ENCODE results near the gene TSC22D4.
A peak's percentile ranks its signal among the peaks of the same experiment; 100 is the strongest.

Gene TSC22D4

DNA sequence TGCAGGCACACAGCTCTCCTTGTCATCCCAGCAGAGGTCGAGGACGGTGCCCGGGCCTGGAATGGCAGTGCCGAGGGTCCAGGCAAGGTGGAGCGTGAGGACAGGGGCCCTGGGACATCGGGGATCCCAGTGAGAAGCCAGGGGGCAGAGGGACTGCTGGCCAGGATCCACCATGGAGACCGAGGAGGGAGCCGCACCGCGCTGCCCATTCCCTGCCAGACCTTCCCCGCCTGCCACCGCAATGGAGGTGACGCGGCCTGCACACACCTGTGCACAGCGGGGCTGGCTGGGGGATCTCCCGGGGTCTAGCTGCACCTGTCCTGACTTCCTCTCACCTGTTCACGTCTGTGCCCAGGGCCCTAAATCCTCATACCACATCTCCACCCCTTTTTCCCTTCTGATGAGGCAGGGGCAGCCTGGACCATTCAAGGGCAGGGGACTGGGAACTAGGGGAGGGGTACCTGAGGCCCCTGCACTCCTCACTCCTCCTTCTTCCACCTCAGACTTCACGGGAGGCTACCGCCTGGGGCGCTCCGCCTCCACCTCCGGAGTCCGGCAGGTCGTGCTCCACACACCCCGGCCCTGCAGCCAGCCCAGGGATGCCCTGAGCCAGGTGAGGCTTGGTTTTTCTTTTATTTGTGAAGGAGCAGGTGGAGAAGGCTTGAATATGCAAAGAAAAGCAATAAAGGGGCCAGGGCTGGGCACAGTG, 11.6 kb upstream of the TSC22D4 start:
- no peak overlapping the region for H3K9ac ChIP-seq (ENCODE audit: low read length)
- no peak overlapping the region for H3K4me3 ChIP-seq (ENCODE audit: low read depth in 1 of 2, low read length in 2 of 2)
- peaks cover 0 to 4% of the 10 kb centered on the region in 2 donors for H3K27me3 ChIP-seq (ENCODE audit: control insufficient read depth in 1 of 2, insufficient read depth in 2 of 2, low read length in 2 of 2)
- H3K9me3 ChIP-seq (ENCODE audit: low read length), result no peaks in the 10 kb centered on the region
- no peaks in the 10 kb centered on the region for H3K4me1 ChIP-seq (ENCODE audit: insufficient read depth, low read length)
- H3K27ac ChIP-seq (ENCODE audit: low read depth, low read length), result no peak overlapping the region
- H3K36me3 ChIP-seq (ENCODE audit: insufficient read depth, low read length), result no peaks in the 10 kb centered on the region

DNA sequence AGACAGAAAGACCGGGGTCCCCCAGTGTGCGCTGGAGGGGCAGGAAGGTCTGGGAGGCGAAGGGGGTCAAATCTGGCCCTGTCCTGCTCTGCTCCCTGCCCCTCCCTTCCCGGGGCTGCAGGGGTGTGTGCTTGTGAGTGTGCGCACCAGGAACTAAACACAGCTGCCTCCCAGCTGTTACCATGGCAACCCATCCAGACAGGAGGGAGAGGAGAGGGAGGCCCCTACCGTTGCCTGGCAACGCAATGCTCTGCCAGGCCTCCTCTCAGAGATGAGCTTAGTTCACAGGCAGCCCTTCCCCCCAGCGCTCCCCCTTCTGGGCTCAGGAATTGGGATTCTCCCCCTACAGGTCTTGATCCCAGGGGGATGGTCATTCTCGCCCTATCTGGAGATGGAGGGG, 10.8 kb upstream of the TSC22D4 start:
- Histone ChIP-seq H3K9ac (ENCODE audit: low read length) (no peak overlapping the region), H3K27ac (ENCODE audit: low read depth, low read length) (no peak overlapping the region), H3K4me1 (ENCODE audit: insufficient read depth, low read length) (no peaks in the 10 kb centered on the region), H3K9me3 (ENCODE audit: low read length) (no peaks in the 10 kb centered on the region), H3K27me3 (ENCODE audit: control insufficient read depth in 1 of 2, insufficient read depth in 2 of 2, low read length in 2 of 2) (peaks cover 0 to 4% of the 10 kb centered on the region in 2 donors), H3K36me3 (ENCODE audit: insufficient read depth, low read length) (no peaks in the 10 kb centered on the region), H3K4me3 (ENCODE audit: low read depth in 1 of 2, low read length in 2 of 2) (no peak overlapping the region)

GRCh38 chr7:100489121-100489520, 10.1 kb upstream of the TSC22D4 start:
- no peak overlapping the region for H3K9ac ChIP-seq (ENCODE audit: low read length)
- peaks cover 0 to 4% of the 10 kb centered on the region in 2 donors for H3K27me3 ChIP-seq (ENCODE audit: control insufficient read depth in 1 of 2, insufficient read depth in 2 of 2, low read length in 2 of 2)
- no peak overlapping the region for H3K4me3 ChIP-seq (ENCODE audit: low read depth in 1 of 2, low read length in 2 of 2)
- H3K36me3 ChIP-seq (ENCODE audit: insufficient read depth, low read length), result no peaks in the 10 kb centered on the region
- H3K27ac ChIP-seq (ENCODE audit: low read depth, low read length), result no peak overlapping the region
- H3K9me3 ChIP-seq (ENCODE audit: low read length), result no peaks in the 10 kb centered on the region
- peaks cover under 1% of the 10 kb centered on the region for H3K4me1 ChIP-seq (ENCODE audit: insufficient read depth, low read length)

DNA sequence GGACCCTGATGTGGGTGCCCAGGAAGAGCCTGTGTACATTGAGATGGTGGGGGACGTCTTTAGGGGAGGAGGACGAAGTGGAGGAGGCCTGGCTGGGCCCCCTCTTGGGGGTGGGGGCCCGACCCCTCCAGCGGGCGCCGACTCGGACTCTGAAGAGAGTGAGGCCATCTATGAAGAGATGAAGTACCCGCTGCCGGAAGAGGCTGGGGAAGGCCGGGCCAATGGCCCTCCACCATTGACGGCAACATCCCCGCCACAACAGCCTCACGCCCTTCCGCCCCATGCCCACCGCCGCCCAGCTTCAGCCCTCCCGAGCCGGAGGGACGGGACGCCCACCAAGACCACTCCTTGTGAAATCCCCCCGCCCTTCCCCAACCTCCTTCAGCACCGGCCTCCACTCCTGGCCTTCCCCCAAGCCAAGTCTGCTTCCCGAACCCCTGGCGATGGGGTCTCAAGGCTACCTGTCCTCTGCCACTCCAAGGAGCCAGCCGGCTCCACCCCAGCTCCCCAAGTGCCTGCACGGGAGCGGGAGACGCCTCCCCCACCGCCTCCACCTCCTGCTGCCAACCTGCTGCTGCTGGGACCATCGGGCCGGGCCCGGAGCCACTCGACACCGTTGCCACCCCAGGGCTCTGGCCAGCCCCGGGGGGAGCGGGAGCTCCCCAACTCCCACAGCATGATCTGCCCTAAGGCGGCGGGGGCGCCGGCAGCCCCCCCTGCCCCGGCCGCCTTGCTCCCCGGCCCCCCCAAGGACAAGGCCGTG, 9.5 kb upstream of the TSC22D4 start:
- H3K9me3 ChIP-seq (ENCODE audit: low read length), result no peaks in the 10 kb centered on the region
- peaks cover 3% of the 10 kb centered on the region for H3K4me1 ChIP-seq (ENCODE audit: insufficient read depth, low read length)
- no peak overlapping the region for H3K4me3 ChIP-seq (ENCODE audit: low read depth in 1 of 2, low read length in 2 of 2)
- H3K27ac ChIP-seq (ENCODE audit: low read depth, low read length), result no peak overlapping the region
- H3K9ac ChIP-seq (ENCODE audit: low read length), result no peak overlapping the region
- no peaks in the 10 kb centered on the region for H3K36me3 ChIP-seq (ENCODE audit: insufficient read depth, low read length)
- H3K27me3 ChIP-seq (ENCODE audit: control insufficient read depth in 1 of 2, insufficient read depth in 2 of 2, low read length in 2 of 2), result peaks cover 0 to 3% of the 10 kb centered on the region in 2 donors

DNA sequence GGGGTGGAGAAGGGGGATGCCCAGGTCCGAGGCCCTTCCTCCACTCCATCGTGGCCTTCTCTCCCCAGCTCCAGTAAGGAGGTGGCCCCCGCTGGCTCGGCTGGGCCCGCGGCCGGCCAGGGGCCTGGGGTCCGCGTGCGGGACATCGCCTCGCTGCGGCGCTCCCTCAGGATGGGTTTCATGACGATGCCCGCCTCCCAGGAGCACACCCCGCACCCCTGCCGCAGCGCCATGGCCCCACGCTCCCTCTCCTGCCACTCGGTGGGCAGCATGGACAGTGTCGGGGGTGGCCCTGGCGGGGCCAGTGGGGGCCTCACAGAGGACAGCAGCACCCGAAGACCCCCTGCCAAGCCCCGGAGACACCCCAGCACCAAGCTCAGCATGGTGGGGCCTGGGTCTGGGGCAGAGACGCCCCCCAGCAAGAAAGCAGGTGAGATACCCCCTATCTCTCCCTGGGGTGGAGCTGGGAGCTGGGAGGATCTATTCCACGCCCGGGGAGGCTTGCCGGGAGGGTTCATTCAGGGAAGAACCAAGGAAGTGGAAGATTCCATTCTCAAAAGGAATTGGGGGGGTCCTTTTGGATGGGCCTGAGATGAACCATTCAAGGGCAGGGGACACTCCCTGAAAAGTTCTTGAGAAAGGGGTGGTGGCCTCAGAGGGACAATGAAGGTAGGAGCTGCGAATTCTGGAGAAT, 7.9 kb upstream of the TSC22D4 start:
- Histone ChIP-seq H3K27me3 (ENCODE audit: control insufficient read depth in 1 of 2, insufficient read depth in 2 of 2, low read length in 2 of 2) (no peaks in the 10 kb centered on the region), H3K9me3 (ENCODE audit: low read length) (no peaks in the 10 kb centered on the region), H3K36me3 (ENCODE audit: insufficient read depth, low read length) (no peaks in the 10 kb centered on the region)

DNA sequence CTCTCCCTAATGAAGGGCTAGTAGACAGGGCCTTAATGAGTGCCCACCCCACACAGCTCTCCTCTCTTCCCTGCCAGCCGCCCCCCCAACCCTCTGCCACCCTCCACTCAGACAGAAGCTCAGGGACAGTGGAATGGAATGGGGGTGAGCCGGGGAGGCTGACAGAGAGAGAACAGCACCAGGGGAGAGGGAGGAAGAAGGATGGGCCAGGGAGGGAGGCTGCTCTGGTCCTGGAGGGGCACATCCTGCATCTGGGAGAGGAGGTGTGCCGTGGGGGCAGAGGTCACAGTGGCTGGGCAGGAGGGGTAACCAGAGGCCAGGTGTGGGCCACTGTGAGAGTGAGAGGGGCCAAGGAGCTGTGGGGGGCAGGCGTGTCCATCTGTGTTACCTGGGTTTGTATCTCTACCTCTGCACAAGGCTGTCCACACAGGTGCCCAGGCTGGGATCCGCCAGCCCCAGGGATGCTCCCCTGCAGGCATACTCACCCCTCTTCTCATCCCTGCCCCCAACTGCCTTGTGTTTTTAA, 7.2 kb upstream of the TSC22D4 start:
- Histone ChIP-seq H3K4me3 (ENCODE audit: low read depth in 1 of 2, low read length in 2 of 2) (no peak overlapping the region), H3K9me3 (ENCODE audit: low read length) (no peaks in the 10 kb centered on the region), H3K27ac (ENCODE audit: low read depth, low read length) (no peak overlapping the region), H3K9ac (ENCODE audit: low read length) (no peak overlapping the region), H3K36me3 (ENCODE audit: insufficient read depth, low read length) (no peaks in the 10 kb centered on the region), H3K4me1 (ENCODE audit: insufficient read depth, low read length) (peaks cover 8% of the 10 kb centered on the region), H3K27me3 (ENCODE audit: control insufficient read depth in 1 of 2, insufficient read depth in 2 of 2, low read length in 2 of 2) (no peaks in the 10 kb centered on the region)

More for the DNA sequence above, 7.9 kb upstream of the TSC22D4 start:
- H3K9ac ChIP-seq (ENCODE audit: low read length), result no peak overlapping the region
- no peak overlapping the region for H3K4me3 ChIP-seq (ENCODE audit: low read depth in 1 of 2, low read length in 2 of 2)
- H3K4me1 ChIP-seq (ENCODE audit: insufficient read depth, low read length), result peaks cover 8% of the 10 kb centered on the region
- H3K27ac ChIP-seq (ENCODE audit: low read depth, low read length), result no peak overlapping the region

DNA sequence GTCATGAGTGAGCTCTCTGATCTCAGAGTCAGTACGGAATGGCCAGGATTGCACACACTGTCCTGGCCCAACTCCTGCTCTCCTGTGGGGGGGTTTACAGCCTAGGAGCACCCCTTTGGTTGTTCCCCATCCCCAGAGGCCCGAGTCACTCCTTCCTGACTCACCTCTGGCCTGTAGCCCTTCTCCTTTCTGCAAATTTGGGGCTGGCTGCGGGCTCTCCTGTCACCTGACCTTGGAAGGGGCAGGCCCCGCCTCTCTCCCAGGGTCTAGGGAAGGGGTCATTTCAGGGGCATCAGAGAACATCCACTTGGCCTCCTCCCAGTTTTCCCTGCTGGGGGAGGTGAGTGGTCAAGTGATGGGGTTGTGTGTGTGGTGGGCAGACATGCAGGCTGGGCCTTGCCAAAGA, 6.5 kb upstream of the TSC22D4 start:
- Histone ChIP-seq H3K27ac (ENCODE audit: low read depth, low read length) (no peak overlapping the region), H3K27me3 (ENCODE audit: control insufficient read depth in 1 of 2, insufficient read depth in 2 of 2, low read length in 2 of 2) (no peaks in the 10 kb centered on the region), H3K9me3 (ENCODE audit: low read length) (no peaks in the 10 kb centered on the region), H3K4me1 (ENCODE audit: insufficient read depth, low read length) (peaks cover 8% of the 10 kb centered on the region), H3K4me3 (ENCODE audit: low read depth in 1 of 2, low read length in 2 of 2) (no peak overlapping the region), H3K9ac (ENCODE audit: low read length) (no peak overlapping the region), H3K36me3 (ENCODE audit: insufficient read depth, low read length) (no peaks in the 10 kb centered on the region)

GRCh38 chr7:100484673-100485045, 5.6 kb upstream of the TSC22D4 start:
- no peaks in the 10 kb centered on the region for H3K36me3 ChIP-seq (ENCODE audit: insufficient read depth, low read length)
- H3K27ac ChIP-seq (ENCODE audit: low read depth, low read length), result no peak overlapping the region
- no peak overlapping the region for H3K4me3 ChIP-seq (ENCODE audit: low read depth in 1 of 2, low read length in 2 of 2)
- no peak overlapping the region for H3K9ac ChIP-seq (ENCODE audit: low read length)
- no peaks in the 10 kb centered on the region for H3K9me3 ChIP-seq (ENCODE audit: low read length)
- peaks cover 10% of the 10 kb centered on the region for H3K4me1 ChIP-seq (ENCODE audit: insufficient read depth, low read length)
- H3K27me3 ChIP-seq (ENCODE audit: control insufficient read depth in 1 of 2, insufficient read depth in 2 of 2, low read length in 2 of 2), result no peaks in the 10 kb centered on the region

GRCh38 chr7:100483722-100484672, 5.0 kb upstream of the TSC22D4 start, which contains the start of gene NYAP1:
Gene NYAP1 (plus strand): TSS chr7:100483927. CDS start chr7:100485312, 1,385 bp downstream.
- Histone ChIP-seq H3K9ac (ENCODE audit: low read length) (no peak within 1 kb of the TSS), H3K36me3 (ENCODE audit: insufficient read depth, low read length) (no peaks in the 10 kb centered on the region), H3K4me3 (ENCODE audit: low read depth in 1 of 2, low read length in 2 of 2) (peak within 1 kb of the TSS; percentile 32 to 44), H3K27ac (ENCODE audit: low read depth, low read length) (no peak within 1 kb of the TSS), H3K4me1 (ENCODE audit: insufficient read depth, low read length) (peaks cover 15% of the 10 kb centered on the region), H3K9me3 (ENCODE audit: low read length) (no peaks in the 10 kb centered on the region), H3K27me3 (ENCODE audit: control insufficient read depth in 1 of 2, insufficient read depth in 2 of 2, low read length in 2 of 2) (no peaks in the 10 kb centered on the region)

DNA sequence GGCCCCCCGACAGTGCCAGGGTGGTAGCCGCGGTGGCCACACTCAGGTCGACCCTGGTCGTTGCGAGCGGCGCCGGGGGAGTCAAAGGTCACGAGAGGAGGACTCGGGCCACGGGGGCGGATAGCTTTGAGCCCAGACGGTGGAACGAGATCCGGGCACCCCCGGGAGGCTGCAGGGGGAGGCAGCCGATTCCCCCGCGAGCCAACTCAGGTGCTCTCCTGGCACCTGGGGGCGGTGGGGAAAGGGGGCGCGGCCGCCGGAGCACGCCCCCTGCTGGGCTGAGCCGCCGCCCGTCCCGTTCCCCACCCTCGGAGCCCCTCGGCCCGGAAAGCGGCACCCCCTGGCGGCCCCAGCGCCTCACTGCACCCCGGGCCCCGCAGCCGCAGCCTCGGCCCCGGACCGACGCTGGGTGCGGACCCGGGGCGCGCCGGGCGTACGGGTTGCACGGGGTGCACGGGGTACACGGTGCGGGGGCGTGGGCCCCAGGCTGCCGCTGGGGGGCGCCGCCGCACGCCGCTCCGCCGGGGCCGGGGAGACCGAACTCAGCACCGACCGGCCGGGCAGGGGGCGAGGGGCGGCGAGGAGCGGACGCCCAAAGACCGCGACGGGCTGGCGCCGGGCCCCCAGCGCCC, 4.2 kb upstream of the TSC22D4 start:
- peak overlapping the region; percentile 10 to 44 for H3K4me3 ChIP-seq (ENCODE audit: low read depth in 1 of 2, low read length in 2 of 2)
- no peaks in the 10 kb centered on the region for H3K9me3 ChIP-seq (ENCODE audit: low read length)
- H3K36me3 ChIP-seq (ENCODE audit: insufficient read depth, low read length), result no peaks in the 10 kb centered on the region
- peaks cover 15% of the 10 kb centered on the region for H3K4me1 ChIP-seq (ENCODE audit: insufficient read depth, low read length)
- H3K27me3 ChIP-seq (ENCODE audit: control insufficient read depth in 1 of 2, insufficient read depth in 2 of 2, low read length in 2 of 2), result no peaks in the 10 kb centered on the region
- H3K27ac ChIP-seq (ENCODE audit: low read depth, low read length), result no peak overlapping the region
- no peak overlapping the region for H3K9ac ChIP-seq (ENCODE audit: low read length)

Measured in muscle layer of colon (tissue), 2 donors.